ENCODE data around the gene CLASRP.

Gene CLASRP

DNA sequence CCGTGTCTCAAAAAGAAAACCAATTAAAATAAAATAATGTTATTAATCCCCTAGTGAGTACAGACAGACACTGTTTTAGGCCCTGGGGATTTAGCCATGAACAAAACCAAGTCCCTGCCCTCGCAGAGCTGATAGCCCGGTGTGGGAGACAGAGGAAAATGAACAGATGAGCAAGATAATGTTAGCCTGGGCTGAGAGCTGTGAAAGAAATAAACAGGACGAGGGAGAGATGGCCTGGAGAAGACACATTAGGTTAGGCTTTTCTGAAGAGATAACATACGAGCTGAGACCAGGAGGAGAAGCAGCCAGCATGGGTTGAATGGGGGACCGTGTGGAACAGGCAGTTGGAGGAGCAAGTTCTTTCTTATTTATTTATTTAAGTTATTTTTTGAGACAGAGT, 28.5 kb upstream of the CLASRP start:
- no peak overlapping the region for H3K27ac ChIP-seq
- no peak for TF ChIP-seq ZFX (IDR thresholded peaks at IDR 0.05)
- TF ChIP-seq, protein P1, sequence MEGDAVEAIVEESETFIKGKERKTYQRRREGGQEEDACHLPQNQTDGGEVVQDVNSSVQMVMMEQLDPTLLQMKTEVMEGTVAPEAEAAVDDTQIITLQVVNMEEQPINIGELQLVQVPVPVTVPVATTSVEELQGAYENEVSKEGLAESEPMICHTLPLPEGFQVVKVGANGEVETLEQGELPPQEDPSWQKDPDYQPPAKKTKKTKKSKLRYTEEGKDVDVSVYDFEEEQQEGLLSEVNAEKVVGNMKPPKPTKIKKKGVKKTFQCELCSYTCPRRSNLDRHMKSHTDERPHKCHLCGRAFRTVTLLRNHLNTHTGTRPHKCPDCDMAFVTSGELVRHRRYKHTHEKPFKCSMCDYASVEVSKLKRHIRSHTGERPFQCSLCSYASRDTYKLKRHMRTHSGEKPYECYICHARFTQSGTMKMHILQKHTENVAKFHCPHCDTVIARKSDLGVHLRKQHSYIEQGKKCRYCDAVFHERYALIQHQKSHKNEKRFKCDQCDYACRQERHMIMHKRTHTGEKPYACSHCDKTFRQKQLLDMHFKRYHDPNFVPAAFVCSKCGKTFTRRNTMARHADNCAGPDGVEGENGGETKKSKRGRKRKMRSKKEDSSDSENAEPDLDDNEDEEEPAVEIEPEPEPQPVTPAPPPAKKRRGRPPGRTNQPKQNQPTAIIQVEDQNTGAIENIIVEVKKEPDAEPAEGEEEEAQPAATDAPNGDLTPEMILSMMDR (conservative IDR thresholded peaks at IDR 0.05): no peak

DNA sequence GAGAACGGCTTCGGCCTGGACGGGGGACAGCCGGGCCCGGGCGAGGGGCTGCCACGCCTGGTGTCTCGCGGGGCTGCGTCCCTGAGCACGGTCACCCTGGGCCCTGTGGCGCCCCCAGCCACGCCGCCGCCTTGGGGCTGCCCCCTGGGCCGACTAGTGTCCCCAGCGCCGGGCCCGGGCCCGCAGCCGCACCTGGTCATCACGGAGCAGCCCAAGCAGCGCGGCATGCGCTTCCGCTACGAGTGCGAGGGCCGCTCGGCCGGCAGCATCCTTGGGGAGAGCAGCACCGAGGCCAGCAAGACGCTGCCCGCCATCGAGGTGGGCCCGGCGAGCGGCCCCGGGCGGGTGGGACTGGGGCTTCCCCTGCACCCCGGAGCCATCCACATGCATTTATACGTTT, 26.9 kb upstream of the CLASRP start:
- H3K27ac ChIP-seq: no peak overlapping the region
- TF ChIP-seq, protein P1 (conservative IDR thresholded peaks at IDR 0.05): no peak
- TF ChIP-seq ZFX (IDR thresholded peaks at IDR 0.05): no peak

DNA sequence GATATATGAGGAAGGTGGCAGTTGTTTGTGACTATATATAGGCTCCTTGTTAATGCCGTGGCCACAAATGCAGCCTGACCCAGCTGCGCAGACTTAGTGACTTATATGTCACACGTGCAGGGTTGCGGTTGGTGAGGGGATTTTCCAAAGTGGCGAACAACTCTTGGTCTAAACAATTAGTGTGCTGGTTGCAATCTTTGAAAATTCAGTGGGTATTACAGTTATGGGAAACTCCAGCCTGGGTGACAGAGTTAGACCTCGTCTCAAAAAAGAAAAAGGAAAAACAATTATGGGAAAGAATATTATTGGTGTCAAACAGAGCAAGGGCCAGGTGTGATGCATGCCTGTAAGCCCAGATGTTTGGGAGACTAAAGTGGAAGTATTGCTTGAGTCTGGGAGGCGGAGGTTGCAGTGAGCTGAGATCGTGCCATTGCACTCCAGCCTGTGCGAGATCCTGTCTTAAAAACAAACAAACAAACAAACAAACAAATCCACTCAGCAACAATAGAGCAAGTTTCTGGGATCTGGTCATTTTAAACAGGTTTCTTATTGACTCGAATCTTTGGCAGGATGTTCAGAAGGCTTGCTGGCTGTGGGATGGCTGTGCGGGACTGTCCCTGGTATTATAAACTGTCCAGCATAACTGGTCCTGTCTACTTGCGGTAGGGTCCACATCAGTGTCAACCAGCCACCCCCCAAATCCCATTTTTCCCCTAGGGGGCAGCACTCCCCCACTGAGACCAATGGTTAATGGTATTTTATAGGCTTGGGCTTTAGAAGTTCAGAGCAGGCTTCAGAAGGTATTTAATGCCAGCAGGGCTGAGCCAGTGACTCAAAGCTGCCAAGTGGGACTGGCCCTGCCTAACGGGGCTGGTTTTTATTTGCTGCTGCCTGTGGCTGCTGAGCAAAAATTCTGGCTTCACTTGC, 22.2 kb upstream of the CLASRP start:
- no peak overlapping the region for H3K27ac ChIP-seq
- no peak for TF ChIP-seq ZFX (IDR thresholded peaks at IDR 0.05)
- TF ChIP-seq, protein P1 (conservative IDR thresholded peaks at IDR 0.05): peak; percentile 65

DNA sequence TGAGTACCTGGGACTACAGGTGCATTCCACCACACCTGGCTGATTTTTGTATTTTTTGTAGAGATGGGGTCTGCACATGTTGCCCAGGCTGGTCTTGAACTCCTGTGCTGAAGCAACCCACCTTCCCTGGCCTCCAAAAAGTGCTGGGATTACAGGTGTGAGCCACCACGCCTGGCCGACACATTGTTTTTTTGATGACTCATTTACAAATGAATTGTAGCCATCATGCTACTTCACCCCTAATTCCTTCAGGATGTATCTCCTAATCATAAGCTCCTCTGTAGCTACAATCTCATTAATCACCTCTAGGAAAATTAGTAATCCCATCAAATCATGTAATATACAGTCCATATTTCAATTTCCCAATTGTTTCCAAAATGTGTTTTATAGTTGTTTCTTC, 19.7 kb upstream of the CLASRP start:
- no peak for TF ChIP-seq ZFX (IDR thresholded peaks at IDR 0.05)
- TF ChIP-seq, protein P1 (conservative IDR thresholded peaks at IDR 0.05): no peak
- no peak overlapping the region for H3K27ac ChIP-seq

DNA sequence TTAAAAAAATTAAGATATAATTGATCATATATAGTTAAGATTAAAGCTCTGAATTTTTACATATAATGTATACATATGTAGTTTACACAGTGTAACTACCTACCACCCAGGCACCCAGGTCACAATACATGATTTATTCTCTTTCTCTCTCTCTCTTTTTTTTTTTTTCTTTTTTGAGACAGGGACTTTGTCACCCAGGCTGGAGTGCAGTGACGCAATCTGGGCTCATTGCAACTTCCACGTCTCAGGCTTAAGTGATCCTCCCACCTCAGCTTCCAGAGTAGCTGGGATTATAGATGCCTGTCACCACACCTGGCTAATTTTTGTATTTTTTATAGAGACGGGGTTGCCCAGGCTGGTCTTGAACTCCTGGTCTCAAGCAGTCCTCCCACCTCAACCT, 18.8 kb upstream of the CLASRP start:
- TF ChIP-seq ZFX (IDR thresholded peaks at IDR 0.05): no peak
- TF ChIP-seq, protein P1 (conservative IDR thresholded peaks at IDR 0.05): no peak
- H3K27ac ChIP-seq: no peak overlapping the region

DNA sequence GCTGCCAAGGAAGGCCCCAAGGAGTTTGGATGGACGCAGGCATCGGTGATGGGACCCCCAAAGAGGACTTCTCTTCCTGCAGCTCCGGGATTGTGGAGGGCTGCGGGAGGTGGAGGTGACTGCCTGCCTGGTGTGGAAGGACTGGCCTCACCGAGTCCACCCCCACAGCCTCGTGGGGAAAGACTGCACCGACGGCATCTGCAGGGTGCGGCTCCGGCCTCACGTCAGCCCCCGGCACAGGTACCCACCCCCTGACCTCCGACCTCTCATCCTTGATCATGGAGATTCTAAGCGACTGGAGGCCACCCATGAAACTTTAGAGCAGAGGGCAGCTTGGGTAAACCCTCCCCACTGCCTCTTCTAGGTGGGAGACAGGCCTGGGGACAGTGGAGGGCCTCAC, 16.9 kb upstream of the CLASRP start:
- TF ChIP-seq, protein P1 (conservative IDR thresholded peaks at IDR 0.05): no peak
- no peak for TF ChIP-seq ZFX (IDR thresholded peaks at IDR 0.05)
- no peak overlapping the region for H3K27ac ChIP-seq

DNA sequence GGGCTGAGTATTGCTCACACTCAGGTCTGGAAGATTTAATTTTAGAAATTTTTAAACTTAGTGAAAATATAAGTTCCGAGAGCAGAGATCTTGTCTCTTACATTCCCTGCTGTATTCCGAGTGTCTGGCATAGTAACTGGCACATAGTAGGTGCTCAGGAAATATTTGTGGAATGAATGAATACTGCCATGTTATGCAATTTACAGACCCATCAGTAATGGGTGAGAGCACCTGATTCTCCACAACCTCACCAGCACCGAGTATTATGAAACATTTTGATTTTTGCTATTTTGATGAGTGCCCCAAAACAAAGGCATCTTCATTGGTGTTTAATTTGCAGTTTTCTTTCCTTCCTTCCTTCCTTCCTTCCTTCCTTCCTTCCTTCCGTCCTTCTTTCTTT, 15.8 kb upstream of the CLASRP start:
- TF ChIP-seq, protein P1 (conservative IDR thresholded peaks at IDR 0.05): no peak
- TF ChIP-seq ZFX (IDR thresholded peaks at IDR 0.05): no peak
- H3K27ac ChIP-seq: no peak overlapping the region

Data from C4-2B (cell line).